HTERT RPE-1 (cell line): Measurements from ENCODE around the gene RIC3.

Experiments used
- in situ Hi-C: fragments of 300-500 bp; cut with MboI; formaldehyde crosslinking; loops from 4 replicates; pipeline ENCODE4 v1.14.3; 2020; ENCODE audit warnings: low sequenced_read_pairs

RIC3 gene

DNA sequence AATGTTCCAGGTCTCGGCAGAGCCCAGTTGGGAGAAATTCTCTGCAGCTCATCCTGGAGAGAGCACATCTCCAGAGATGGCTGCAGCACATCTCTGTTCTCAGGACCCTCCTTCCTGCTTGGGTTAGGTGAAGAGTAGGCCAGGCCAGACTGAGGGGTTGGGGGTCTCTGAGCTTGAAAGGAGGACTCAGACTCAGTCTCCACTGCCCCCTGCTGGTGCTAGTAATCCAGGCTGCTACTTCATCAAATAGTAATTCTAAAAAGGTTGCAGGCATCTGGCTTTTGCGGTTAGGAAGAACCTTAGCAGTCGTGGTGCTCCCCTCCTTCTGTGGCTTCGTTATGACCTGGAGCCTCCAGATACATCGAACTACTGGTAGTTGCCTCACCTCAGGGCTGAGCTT lies 78.1 kb downstream of the RIC3 start:
- in situ Hi-C loops = no loop called here

DNA sequence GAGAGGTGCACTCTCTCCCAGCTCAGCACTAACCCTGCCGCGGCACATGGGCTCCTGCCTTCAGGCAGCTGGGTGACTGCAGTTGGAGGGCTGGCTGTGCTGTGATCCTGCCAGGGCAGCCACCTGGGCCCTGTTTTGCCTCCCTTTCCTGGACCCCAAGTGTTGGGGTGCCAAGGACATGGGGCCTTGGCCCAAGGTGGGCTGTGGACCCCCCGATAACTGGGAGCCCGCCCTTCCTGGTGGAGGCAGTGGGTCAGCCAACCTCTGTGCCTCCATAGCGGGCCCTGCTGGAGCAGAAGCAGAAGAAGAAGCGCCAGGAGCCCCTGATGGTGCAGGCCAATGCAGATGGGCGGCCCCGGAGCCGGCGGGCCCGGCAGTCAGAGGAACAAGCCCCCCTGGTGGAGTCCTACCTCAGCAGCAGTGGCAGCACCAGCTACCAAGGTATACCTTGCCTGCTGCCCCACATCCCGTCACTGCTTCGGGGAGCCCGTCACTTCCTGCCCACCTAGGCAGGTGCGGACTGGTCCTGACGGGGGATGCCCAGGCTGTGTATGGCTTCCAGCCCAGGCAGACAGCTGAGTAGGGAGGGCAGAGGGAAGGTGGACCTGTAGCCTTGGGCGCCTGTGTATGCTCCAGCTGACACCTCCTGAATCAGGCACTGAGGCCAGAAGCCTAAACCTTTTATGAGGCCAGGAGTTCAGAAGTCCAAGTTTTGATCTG lies 78.9 kb downstream of the RIC3 start:
- in situ Hi-C loops = no loop called here

DNA sequence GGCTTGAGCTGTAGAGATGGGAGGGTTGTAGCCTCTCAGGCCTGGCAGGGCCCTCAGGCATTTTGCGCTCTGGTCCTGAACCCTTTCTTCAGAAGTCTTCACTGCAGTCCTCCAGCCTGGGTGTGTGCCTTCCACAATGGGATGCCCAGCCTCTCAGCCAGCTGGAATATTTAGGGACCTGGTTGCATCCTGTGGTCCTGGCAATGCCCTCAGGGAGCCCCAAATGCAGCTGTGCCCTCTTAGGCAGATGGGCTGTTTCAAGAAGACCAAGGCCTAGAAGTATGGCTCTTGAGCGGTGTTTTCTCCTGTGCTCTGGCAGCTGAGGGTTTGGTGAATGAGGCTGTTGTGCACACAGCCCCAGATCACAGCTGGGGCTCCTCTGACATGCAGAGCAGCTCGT lies 81.1 kb downstream of the RIC3 start:
- in situ Hi-C loops = no loop called here

DNA sequence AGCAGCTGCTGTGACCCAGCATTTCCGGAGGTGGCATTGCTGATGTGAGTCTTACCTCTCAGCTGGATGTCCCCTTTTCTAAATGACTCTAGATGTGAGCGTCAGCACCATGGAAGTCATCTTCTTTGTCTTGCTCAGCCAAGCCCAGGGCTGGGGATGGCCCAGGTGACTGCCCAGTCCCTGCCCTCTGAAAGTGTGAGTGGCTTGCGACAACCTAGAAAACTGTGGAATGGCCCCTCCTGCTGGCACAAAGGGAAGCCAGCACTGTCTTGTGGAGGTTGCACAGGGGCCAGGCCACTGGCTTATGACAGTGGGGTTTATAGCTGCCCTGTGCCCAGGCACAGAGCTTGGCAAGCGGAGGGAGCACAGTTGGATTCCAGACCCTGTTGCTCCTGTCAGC lies 81.6 kb downstream of the RIC3 start:
- in situ Hi-C loops = no loop called here

DNA sequence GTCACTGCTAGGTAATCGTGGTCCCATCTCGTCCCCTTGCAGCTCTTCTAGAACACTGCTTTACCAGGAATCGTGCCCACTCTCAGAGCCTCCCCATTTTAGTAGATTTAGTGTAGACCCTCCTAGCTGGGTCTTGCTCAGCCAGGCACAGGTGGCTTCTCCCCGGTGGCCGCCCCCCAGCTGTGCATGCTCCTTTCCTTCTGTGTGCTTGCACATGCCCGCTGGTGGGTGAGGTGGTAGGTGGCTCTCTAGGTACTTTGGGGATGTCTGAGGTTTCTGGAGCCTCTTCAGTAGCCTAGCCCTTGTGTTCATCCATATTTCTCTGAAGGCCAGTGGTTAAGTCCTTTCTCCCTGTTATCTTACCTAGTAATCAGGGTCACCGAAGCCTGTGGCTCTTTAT lies 82.3 kb downstream of the RIC3 start:
- in situ Hi-C loops = no loop called here

DNA sequence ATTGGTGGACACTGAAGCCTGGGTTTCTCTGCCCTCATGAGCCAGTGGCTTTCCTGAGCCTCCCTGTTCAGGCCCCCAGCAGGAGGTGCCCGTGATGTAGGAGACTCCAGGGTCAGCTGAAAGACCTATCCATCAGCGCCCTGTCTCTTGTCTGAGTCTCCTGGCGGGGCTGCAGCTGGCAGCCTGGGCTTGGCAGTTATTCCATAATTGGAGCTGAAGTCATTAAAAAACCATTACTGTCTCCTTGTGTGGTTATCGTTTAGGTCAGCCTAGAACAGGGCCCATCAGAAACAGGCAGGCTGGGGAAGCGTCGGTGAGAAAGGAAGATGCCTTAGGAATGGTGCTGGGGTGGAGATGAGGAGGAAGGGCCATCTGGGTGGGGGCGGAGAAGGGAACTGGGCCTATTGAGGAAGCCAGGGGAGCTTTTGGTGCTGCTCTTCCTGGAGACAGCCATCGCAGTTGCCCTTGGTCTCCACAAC lies 82.8 kb downstream of the RIC3 start:
- in situ Hi-C loops = no loop called here

DNA sequence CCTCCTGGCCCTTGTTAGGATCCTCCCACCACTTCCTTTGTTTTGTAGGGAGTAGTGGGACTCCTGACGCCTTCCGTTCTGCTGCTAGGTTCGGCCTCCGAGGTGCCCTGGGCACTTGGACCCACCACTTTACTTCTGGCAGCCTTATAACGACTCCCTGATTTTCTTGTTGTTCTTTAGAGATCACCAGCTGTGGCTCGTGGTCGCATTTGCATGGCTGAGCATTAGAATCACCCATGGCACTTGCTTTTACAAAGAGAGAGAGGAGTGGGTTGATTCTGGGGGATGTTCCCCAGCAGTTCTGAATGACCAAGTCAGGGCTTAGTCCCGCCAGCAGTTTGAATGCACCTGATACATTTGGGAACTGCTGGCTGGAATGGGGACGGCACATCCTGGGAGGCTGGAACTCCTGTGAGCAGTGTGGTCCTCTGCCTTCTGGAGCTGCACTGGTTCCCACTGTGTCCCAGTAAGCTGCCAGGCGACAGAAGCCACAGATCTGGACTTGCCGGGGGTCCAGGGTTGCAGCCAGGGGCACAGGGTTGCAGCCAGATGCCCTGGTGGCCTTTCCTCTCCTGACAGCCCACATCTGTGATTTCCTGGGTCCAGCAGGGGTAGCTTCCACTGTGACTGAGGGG lies 83.7 kb downstream of the RIC3 start:
- in situ Hi-C loops = no loop called here

DNA sequence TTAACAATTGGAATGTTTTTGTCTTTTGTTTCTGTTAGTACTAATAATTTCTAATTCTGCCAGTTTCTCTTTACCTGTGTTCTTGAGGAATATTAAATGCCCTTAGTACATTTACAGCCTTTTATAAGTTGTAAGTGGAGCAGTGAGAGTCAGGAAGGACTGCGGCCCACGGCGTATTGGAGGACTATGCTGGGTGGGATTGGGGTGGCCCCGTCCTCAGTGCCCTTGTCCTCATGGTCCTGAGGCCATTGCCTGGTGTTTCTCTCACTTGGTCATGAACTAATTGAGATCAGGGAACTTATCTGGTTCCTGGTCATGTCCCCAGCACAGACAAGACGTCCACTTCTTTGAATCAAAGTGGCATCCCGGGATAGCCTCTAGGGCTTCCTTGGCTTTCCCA lies 84.5 kb downstream of the RIC3 start:
- in situ Hi-C loops = no loop called here

DNA sequence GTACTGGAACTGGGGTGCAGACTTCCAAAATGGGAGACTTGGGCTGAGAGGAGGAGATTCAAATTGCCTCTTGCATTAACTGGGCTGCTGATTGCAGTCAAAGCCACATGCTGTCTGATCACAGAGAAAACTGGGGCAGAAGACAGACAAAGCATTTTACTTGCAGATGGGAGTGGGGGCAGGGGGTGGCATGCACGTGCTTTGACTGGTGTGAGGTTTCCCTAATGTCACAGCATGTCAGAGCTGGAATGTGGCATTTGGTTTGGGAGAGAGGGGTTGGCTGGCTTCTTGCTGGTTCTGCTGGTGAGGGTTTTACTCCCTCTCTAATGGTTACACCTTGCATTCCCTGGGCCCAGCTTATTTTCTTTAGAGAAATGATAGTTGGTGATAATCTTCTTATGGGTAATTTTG lies 84.9 kb downstream of the RIC3 start:
- in situ Hi-C loops = no loop called here

DNA sequence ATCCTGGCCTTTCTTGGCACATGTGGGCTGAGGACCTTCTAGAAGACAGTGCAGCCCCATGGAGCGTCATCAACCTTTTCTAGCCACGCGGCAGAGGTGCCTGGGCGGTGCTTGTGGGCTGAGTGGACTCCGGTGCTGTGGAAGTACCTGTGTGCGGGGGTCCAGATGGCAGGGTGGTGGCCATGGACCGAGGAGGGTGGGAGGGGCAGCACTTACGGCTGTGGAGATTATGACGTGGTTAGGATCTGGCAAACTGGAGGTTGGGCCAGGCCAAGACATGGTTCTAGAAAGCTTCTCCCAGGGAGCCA lies 85.8 kb downstream of the RIC3 start:
- in situ Hi-C loops = no loop called here

DNA sequence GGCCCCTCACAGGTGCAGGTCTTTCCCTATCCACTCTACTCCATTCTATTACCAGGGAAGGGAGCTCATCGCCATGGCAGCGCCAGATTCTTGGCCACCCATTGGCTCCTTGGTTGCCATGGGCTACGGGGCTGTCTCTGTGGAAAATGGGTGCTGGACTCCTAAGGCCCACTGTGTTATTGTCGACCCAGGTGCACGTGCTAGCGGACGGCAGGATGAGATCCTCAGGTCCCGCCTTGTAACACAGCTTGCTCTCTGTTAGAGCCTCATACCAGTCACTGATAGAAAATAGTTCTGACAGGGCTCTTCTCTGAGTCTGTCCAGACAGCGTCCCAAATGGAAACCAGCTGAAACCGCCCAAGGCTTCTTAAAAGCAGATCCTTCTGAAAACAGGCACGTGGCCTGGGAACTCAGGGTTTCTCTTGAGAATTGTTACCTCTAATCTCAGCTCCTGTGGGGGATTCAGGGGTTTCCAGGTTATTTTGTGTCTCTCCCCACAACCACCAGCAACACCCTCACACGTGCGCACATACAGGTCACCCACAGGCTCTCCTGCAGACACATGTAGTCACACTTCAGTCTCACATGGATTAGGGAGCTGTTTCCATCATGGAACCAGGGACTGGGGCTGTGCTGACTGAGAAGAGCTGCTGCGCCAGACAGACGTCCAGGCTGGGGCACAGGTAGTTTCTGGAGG lies 86.3 kb downstream of the RIC3 start:
- in situ Hi-C loops = no loop called here

DNA sequence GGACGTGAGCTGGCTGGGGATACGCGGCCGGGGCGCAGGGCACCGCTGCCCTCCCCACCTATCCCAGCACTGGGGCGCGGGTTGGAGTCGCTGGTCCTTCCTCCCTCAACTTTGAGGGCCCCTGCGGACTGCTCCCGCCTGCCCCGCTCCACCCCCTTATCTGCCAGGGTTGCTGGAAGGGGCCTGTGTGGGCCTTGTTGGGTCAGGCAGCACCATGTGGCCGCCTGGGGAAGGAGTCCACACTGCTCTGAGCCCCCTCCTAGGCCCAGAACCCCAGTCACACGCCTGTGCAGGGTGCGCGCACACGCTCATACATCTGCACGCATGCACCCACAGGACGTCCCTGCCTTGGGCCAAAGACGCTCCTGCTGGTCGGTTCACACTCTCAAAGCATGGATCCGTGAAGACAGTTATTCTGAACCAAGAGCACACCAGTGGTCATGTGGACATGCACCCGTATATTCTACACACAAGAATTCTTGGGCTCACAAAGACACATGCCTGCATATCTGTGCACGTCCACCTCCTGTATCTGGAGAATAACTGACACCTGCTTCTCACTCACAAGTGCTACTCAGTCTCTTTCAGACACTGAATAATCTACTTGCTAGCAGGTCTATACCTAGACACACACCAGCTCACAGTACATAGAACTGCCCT lies 87.1 kb downstream of the RIC3 start:
- in situ Hi-C loops = no loop called here

DNA sequence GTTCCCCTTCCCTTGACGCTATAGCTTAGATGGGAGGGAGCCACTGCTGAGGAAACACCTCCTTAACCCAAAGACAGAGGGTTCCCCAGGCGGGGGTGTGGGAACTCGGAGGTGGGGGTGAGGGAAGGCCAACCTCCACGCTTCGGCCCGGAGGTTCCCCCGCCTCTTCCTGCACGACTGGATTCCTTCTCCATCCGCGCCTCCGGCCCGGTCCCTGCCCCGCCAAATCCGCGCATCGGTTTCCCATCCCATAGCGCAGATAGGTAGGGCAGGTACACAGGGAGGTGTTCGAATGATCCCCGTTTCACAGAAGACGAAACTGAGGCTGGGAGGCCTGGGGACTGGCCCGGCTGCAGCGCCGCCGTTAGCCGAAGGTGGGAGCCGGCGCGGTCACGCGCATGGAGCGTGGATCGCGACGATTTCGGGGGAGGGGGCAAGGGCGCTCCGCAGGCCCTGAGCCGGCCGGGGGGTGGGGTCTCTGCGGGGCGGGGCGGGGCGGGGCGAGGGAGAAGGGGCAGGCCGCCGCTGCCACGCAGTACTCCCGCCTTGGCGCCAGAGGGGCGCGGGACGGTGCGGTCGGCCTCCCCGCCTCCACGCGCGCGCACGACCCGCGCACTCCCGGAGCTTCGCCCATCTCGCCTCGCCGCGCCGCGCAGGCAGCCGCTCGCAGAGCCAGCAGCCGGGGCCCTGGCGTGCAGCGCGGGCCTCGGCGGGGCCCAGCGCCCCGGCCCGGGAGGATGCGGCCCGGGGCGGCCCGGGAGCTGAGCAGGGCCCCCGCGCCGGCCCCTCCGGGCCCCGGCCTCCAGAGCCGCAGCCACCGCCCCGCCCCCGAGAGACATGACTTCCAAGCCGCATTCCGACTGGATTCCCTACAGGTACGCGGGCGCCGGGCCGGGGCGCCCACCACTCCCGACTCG lies 87.9 kb downstream of the RIC3 start, which contains the start of gene TUB:
TSS of gene TUB (plus strand) at position 538 of the 917 bp plus-strand sequence. CDS start at position 838, 300 bp downstream.
- in situ Hi-C loops = no loop called here

DNA sequence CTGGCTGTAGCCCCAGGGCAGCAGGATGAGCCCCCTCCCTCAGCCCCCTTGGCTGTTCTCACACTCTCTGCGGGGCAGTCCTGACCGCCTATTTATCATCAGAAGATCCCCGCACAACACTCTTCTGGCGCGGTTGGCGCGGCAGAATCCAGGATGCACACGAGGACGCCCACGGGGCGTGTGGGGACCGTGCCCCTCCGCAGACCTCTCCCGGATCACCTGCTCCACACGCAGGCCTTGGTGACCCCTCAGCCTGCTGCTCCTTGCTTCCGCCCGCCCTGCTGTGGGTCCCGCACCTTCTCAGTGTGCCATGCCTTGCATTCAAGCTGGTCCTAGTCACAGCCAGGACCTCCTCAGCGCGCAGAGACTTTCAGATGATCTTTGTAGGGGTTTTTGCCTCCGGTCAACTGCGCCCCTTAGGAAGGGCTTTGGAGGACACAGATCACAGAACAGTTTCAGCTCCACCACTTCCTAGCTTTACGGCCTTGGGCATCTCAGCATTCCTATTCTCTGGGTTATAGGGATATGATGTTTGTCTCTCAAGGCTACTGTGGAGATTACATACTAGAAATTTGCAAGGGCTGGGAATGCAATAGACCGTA lies 88.7 kb downstream of the RIC3 start:
- in situ Hi-C loops = no loop called here

DNA sequence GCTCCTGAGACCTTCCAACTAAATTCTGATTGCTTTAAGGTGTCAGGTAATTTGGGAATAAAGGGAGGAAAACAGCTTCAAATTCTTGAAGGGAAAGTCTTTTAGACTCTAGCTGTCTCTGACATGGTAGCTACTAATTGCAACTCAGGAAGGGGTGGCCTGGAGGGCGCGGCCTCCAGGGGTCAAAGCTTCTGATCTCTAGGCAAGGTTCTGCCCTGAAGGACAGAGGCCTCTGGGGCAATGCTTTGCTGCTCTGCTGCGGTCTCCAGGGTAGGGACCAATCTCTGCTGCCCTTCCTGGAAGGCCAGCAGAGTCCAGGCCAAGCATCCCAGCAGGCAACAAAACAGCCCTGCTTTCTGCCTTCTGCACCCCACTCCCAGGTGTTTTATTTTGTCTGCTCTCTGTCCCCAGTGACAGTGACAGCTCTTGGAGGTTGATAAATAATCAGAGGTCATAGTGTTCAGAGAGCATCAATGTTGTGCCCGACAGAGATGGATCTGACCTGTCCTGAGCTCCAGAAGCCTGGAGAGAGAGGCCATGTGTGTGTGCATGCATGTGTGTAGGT lies 89.6 kb downstream of the RIC3 start:
- in situ Hi-C loops = no loop called here

DNA sequence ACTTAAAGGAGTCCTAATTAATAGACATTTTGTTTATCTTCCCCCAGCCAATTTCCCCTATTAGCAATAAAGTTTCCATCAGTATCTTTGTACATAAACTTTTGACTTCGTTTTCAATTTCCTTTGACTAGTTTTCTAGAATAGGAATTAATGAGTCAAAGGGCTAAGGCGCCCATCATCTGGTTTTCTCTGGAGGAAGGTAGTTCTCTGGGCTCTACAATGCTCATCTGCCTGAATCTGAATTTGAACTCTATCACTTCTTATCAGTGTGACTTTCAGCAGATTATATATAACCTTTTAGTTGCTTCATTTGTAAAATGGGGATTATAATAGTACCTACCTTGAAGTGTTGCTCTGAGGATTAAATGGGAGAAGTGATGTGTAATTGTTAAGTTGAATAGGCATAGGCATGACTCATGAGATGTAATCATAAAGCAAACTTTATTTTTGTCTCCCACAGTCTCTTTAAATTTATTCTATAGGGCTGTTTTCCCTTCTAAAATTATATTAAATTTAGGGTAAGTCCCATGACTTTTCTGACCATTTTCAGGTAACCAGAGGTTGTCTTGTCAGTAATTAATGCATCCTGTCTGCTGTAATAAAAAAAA lies 93.6 kb downstream of the RIC3 start:
- in situ Hi-C loops = no loop called here

DNA sequence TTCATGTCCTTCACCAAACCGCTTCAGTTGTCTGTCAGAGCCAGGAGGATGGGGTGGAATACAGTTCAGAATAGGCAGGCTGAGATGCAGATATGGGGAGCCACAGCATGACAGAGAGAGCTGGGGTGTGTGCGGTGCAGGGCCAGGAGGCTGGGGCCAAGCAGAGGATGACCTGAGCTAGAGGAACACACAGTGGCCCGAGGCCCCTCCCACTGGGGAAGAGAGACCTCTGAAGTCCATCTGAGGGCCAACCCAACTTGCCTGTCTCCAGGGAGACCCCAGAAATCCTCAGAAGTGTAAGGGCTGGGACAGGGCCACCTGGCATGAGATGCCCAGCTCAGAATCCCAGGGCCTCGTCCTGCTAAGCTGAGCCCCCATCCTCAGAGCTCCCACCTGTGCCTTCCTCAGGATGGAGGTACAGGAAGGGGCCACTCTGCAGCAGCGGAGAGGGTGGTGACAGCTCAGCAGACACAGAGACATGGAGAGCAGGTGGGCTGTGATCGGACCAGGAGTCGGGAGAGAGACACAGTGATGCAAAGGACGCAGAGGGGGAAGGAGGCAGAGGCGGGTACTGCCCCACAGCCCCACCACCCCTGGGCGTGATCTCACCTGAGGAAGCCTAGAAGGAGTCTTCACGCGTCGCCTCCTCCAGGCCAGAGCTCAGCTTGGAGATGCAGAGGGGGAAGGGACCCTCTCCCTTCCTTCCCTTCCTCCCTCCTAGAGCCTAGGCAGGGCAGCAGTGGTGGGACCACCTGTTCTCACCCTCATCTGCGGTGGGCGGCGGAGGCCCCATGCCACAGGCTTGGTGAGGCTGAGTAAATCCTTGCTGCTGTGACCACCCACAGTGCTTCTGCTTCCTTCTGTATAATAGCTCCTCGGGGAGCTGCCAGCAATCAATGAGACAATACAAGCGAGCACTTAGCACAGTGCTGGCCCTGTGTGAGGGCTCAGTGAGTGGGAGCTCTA lies 96.9 kb downstream of the RIC3 start:
- in situ Hi-C loops = no loop called here

DNA sequence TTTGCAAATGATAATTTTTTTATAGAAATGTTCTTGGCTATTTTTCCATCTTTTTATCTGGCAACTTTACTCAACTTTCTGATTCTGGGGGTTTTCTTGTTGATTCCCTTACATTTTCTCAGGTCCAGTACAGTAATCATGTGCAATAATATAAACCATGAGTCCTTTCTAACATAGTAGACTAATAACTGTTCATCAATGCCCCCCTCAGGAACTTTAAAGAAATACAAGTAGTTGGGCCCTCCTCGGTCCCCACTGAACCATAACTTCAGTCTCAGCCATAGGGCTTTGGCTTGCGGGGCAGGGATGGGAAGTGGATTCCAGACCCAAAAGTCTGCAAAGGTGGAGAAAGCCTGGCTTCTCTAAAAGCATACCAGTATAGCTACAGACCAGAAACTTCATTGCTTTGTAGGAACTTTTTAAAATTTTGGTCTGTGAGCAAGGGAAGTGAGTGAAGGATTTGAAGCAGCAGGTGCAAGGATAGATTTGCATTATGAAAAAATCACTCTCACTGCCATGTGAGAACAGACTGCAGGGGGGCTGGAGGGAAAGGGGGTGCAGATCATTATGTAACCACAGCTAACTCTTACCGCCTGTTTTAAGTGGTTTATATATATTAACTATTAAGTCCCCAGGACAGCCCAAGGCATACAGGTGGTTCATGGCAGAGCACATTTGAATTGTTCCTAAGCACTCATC lies 98.3 kb downstream of the RIC3 start:
- in situ Hi-C loops = no loop called here
